ENCODE results near the gene CAND2.

Gene CAND2

GRCh38 chr3:12756175-12756574 is 40.3 kb upstream of the CAND2 start:
- H4K20me1 ChIP-seq (ENCODE audit: insufficient read depth, low read length, poor library complexity, severe bottlenecking) = no peaks in the 10 kb centered on the region
- no peak overlapping the region for H2AFZ ChIP-seq (ENCODE audit: low read length)
- H3K4me1 ChIP-seq (ENCODE audit: insufficient read depth, low read length, poor library complexity, severe bottlenecking) = peaks cover 4% of the 10 kb centered on the region
- H3F3A ChIP-seq (ENCODE audit: low read depth) = no peaks in the 10 kb centered on the region
- TF ChIP-seq CTCF (conservative IDR thresholded peaks at IDR 0.05; ENCODE audit: low read length) = no peak
- no peak for TF ChIP-seq EZH2phosphoT487 (IDR thresholded peaks at IDR 0.05; ENCODE audit: borderline replicate concordance)
- no peaks in the 10 kb centered on the region for H3K9me3 ChIP-seq (ENCODE audit: insufficient read depth, low read depth, low read length)
- H3K27me3 ChIP-seq (ENCODE audit: insufficient read depth, low read length, poor library complexity, severe bottlenecking) = no peaks in the 10 kb centered on the region
- H3K4me2 ChIP-seq (ENCODE audit: low read depth, low read length, poor library complexity, severe bottlenecking) = no peak overlapping the region
- no peaks in the 10 kb centered on the region for H3K79me2 ChIP-seq (ENCODE audit: insufficient read depth, low read length)
- H3K9me2 ChIP-seq (replicated peaks; ENCODE audit: low read depth, low read length) = no peaks in the 10 kb centered on the region
- no peak overlapping the region for H3K4me3 ChIP-seq (ENCODE audit: low read length, poor library complexity, severe bottlenecking)
- no peaks in the 10 kb centered on the region for H3K36me3 ChIP-seq (ENCODE audit: insufficient read depth, low read length)
- H3K9ac ChIP-seq (ENCODE audit: low read depth, low read length, poor library complexity, severe bottlenecking) = no peak overlapping the region

GRCh38 chr3:12756635-12757034 is 39.8 kb upstream of the CAND2 start:
- Histone ChIP-seq H3K9ac (ENCODE audit: low read depth, low read length, poor library complexity, severe bottlenecking) (no peak overlapping the region), H3K79me2 (ENCODE audit: insufficient read depth, low read length) (no peaks in the 10 kb centered on the region), H3K9me3 (ENCODE audit: insufficient read depth, low read depth, low read length) (no peaks in the 10 kb centered on the region), H3F3A (ENCODE audit: low read depth) (no peaks in the 10 kb centered on the region), H2AFZ (ENCODE audit: low read length) (no peak overlapping the region), H3K4me1 (ENCODE audit: insufficient read depth, low read length, poor library complexity, severe bottlenecking) (peaks cover 4% of the 10 kb centered on the region), H4K20me1 (ENCODE audit: insufficient read depth, low read length, poor library complexity, severe bottlenecking) (no peaks in the 10 kb centered on the region), H3K4me2 (ENCODE audit: low read depth, low read length, poor library complexity, severe bottlenecking) (no peak overlapping the region), H3K27me3 (ENCODE audit: insufficient read depth, low read length, poor library complexity, severe bottlenecking) (no peaks in the 10 kb centered on the region), H3K36me3 (ENCODE audit: insufficient read depth, low read length) (no peaks in the 10 kb centered on the region), H3K4me3 (ENCODE audit: low read length, poor library complexity, severe bottlenecking) (no peak overlapping the region), H3K9me2 (replicated peaks; ENCODE audit: low read depth, low read length) (no peaks in the 10 kb centered on the region)
- TF ChIP-seq EZH2phosphoT487 (IDR thresholded peaks at IDR 0.05; ENCODE audit: borderline replicate concordance) = no peak
- TF ChIP-seq CTCF (conservative IDR thresholded peaks at IDR 0.05; ENCODE audit: low read length) = no peak

GRCh38 chr3:12758025-12758781 is 38.3 kb upstream of the CAND2 start:
- Histone ChIP-seq H3K4me2 (ENCODE audit: low read depth, low read length, poor library complexity, severe bottlenecking) (no peak overlapping the region), H4K20me1 (ENCODE audit: insufficient read depth, low read length, poor library complexity, severe bottlenecking) (no peaks in the 10 kb centered on the region), H3K4me3 (ENCODE audit: low read length, poor library complexity, severe bottlenecking) (no peak overlapping the region), H3K9me2 (replicated peaks; ENCODE audit: low read depth, low read length) (no peaks in the 10 kb centered on the region), H3K79me2 (ENCODE audit: insufficient read depth, low read length) (no peaks in the 10 kb centered on the region), H3K36me3 (ENCODE audit: insufficient read depth, low read length) (no peaks in the 10 kb centered on the region), H3K9me3 (ENCODE audit: insufficient read depth, low read depth, low read length) (no peaks in the 10 kb centered on the region), H3K4me1 (ENCODE audit: insufficient read depth, low read length, poor library complexity, severe bottlenecking) (peaks cover 4% of the 10 kb centered on the region), H2AFZ (ENCODE audit: low read length) (0 out of 2 replicates have a peak overlapping the region, but pooled peaks have one; percentile 52), H3F3A (ENCODE audit: low read depth) (no peaks in the 10 kb centered on the region), H3K9ac (ENCODE audit: low read depth, low read length, poor library complexity, severe bottlenecking) (no peak overlapping the region), H3K27me3 (ENCODE audit: insufficient read depth, low read length, poor library complexity, severe bottlenecking) (no peaks in the 10 kb centered on the region)
- TF ChIP-seq CTCF (conservative IDR thresholded peaks at IDR 0.05; ENCODE audit: low read length) (no peak), EZH2phosphoT487 (IDR thresholded peaks at IDR 0.05; ENCODE audit: borderline replicate concordance) (no peak)

All from Loucy (cell line).